Keratinocyte (primary cell): Measurements from ENCODE around the gene VWC2.

Experiments used
- CTCF ChIP-seq, 3 experiments: IDR thresholded peaks in 1 of 3; conservative IDR thresholded peaks in 1 of 3; optimal IDR thresholded peaks in 1 of 3; 2 replicates in 2 of 3; 3 replicates in 1 of 3; pipeline versions ENCODE3 to v1.5.1; 2011; ENCODE audit warnings: low read length in 3 of 3, mild to moderate bottlenecking in 3 of 3, moderate library complexity in 2 of 3, control low read depth in 1 of 3, inconsistent platforms in 1 of 3; ENCODE audit not compliant: insufficient read depth in 2 of 3; ENCODE audit errors: extremely low read depth in 1 of 3
- EZH2 ChIP-seq: IDR thresholded peaks from one replicate; pipeline ENCODE4 v1.6.1; 2012; ENCODE audit warnings: inconsistent platforms, mild to moderate bottlenecking, low read length, moderate library complexity

- TF ChIP-seq CTCF (optimal IDR thresholded peaks at IDR 0.05 in 1 of 3, IDR thresholded peaks at IDR 0.05 in 1 of 3, conservative IDR thresholded peaks at IDR 0.05 in 1 of 3; ENCODE audit: extremely low read depth in 1 of 3, insufficient read depth in 2 of 3, low read length in 3 of 3) (no peak), EZH2 (no peak)
Observed at GRCh38 chr7:49893131-49893530, 119.7 kb downstream of the VWC2 start.
